CD4-positive, alpha-beta T cell treated with Interferon alpha-2 for 1 hour (primary cell): ENCODE results near the gene SRM.
"Not testable (repeated sequence)": the region's sequence is repeated elsewhere in the genome, so short reads cannot be mapped to it uniquely, and the experiment has no call there.

Experiments
- DNase-seq, 2 donors: peaks; one replicate each; pipeline ENCODE4 v3.0.0-alpha.2; 2020 to 2022

SRM gene

GRCh38 chr1:11044086-11044848 is 15.6 kb downstream of the SRM start:
- no peak for DNase-seq

GRCh38 chr1:11042995-11043874 is 16.6 kb downstream of the SRM start:
- no peak for DNase-seq

GRCh38 chr1:11042065-11042464 is 17.8 kb downstream of the SRM start:
- no peak for DNase-seq

DNA sequence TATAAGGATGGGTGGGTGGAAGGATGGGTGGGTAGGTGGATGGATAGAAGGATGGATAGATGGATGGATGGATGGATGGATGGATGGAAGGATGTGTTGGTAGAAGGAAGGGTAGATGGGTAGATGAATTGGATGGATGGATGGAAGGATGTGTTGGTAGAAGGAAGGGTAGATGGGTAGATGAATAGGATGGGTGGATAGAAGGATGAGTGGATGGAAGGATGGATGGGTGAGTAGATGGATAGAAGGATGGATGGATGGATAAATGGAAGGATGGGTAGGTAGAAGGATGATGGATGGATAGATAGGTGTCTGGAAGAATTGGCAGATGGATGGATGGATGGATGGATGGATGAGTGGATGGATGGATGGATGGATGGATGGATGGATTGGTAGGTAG is 18.8 kb downstream of the SRM start:
- no peak for DNase-seq

DNA sequence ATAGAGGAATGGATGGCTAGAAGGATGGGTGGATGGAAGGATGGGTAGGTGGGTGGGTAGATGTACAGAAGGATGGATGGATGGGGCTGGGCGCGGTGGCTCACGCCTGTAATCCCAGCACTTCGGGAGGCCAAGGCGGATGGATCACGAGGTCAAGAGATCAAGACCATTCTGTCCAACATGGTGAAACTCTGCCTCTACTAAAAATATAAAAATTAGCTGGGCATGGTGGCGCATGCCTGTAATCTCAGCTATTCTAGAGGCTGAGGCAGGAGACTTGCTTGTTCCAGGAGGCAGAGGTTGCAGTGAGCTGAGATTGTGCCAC is 19.8 kb downstream of the SRM start:
- DNase-seq = not testable (repeated sequence)

GRCh38 chr1:11039351-11040104 is 20.3 kb downstream of the SRM start:
- no peak for DNase-seq

- DNase-seq = peak; percentile 85 to 90
Measured at GRCh38 chr1:11037740-11038182, 22.1 kb downstream of the SRM start.

DNA sequence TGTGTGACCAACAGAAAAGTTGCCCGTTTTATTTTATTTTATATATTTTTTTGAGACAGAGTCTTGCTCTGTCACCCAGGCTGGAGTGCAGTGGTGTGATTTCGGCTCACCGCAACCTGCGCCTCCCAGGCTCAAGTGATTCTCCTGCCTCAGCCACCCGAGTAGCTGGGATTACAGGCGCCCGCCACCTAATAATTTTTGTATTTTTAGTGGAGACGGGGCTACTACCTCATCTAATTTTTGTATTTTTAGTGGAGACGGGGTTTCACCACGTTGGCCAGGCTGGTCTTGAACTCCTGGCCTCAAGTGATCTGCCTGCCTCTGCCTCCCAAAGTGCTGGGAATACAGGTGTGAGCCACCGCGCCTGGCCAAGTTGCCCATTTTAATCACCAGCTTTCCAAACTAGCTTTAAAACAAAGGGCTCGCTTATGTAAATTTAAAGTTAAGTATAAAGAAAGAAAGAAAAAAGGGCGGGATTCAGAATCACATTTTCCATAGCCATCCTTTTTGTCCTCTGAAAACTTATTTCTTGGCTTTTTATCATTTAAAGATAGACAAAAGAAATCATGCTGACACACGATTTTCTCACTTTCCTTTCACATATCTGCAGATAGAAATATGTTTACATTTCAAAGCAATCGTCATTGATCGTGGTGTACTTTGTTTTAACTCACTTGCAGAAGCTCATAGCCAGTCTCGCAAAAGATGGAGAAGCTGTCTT is 22.6 kb downstream of the SRM start:
- not testable (repeated sequence) for DNase-seq

GRCh38 chr1:11031624-11032262 is 28.1 kb downstream of the SRM start:
- no peak for DNase-seq

GRCh38 chr1:11030865-11031264 is 29.0 kb downstream of the SRM start:
- DNase-seq = no peak

- DNase-seq = no peak
Measured at GRCh38 chr1:11028018-11028417, 31.8 kb downstream of the SRM start.

DNA sequence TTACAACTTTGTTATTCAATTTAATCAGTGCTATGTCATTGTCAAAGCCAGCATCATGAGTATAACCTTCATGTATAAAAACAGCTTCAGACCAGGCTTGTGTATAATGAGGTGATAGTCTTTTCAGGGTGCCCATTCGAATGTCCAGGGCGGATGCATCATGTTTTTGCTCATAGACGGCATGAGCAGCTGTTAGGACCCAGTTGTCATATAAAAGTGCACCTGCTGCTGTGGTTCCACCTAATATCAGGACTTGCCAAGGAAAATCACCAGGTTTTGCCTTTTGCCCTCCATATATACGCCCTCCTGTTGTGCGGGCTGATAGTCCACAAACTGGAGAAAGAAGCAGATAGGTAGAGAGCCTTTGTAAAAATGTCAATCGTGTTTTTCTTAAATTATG is 32.5 kb downstream of the SRM start:
- no peak for DNase-seq

GRCh38 chr1:11026903-11027302 is 32.9 kb downstream of the SRM start:
- no peak for DNase-seq

DNA sequence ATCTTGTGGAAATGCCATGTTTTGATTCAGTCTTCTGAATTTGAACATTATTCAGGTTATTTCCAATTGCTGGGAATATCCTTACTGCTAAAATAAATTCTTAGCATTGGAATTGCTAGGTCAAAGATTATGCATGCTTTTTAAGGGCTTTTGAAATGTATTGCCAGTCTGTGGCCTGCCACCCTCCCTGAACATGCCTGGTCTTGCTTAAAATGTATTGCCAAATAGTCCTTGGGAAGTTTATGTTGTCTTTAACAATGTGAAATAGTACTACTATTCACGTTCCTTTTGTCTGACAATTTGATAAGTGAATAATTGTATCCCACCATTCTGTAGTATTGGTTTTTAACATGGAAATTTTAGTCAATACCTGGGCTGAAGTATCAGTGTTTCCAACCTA is 33.8 kb downstream of the SRM start:
- DNase-seq = no peak

- DNase-seq = no peak
Measured at GRCh38 chr1:11025618-11026017, 34.2 kb downstream of the SRM start.

DNA sequence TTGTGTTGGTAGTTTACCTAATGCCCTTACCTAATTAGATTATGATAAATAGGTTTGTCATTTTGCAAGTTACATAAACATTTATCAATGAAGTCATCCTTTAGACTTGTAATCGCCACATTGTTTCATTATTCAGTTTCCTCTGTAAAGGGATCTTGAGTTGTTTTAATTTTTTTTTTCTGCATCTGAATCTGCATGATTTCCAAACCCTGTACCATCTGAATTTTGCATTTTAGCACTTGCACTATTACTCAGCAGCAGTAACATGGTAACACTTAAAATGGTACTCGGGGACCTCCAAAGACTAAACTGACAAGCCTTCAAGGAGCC is 35.0 kb downstream of the SRM start:
- DNase-seq = no peak

- no peak for DNase-seq
Measured at GRCh38 chr1:11024154-11024873, 35.5 kb downstream of the SRM start.

GRCh38 chr1:11023201-11023600 is 36.6 kb downstream of the SRM start:
- no peak for DNase-seq

- DNase-seq = no peak
Measured at GRCh38 chr1:11019971-11020370, 39.8 kb downstream of the SRM start.

DNA sequence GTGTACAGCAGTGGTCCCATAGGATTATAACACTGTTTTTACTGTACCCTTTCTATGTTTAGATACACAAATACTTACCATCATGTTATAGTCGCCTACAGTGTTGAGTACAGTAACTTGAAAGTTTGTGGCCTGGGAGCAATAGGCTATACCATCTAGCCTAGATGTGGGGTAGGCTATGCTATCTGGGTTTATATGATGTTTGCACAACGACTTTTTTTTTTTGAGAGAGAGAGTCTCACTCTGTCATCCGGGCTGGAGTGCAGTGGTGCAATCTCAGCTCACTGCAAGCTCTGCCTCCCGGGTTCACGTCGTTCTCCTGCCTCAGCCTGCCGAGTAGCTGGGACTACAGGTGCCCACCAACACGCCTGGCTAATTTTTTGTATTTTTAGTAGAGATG is 40.5 kb downstream of the SRM start:
- not testable (repeated sequence) for DNase-seq

GRCh38 chr1:11013160-11013531 is 46.7 kb downstream of the SRM start:
- DNase-seq = no peak
